ENCODE results near the gene CNPY4.

CNPY4 gene

DNA sequence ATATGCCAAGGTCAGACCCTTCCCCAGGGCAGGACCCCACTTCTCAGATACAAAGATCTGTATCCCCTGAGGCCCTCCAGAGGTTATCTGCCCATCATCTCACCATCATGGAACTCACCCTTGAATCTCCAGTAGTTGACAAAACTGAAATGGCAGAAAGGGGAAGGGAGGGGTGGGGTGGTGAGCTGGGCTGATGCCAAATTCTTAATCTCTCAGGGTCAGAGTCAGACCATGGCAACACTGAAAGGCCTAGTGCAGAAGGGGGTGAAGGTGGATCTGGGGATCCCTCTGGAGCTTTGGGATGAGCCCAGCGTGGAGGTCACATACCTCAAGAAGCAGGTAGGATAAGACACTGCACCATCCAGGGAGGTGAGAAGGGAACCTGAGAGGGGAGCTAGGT lies 3.1 kb downstream of the CNPY4 start:
- Histone ChIP-seq H3K36me3 (peaks cover 0 to 27% (median 4%) of the 10 kb centered on the region in 3 donors), H3K27ac (no peak overlapping the region), H3K9me3 (no peaks in the 10 kb centered on the region), H3K4me1 (peaks cover 0 to 40% (median 21%) of the 10 kb centered on the region in 4 donors), H3K27me3 (no peaks in the 10 kb centered on the region), H3K4me3 (no peak overlapping the region)
- no peak for DNase-seq
- intact Hi-C loops (cut with DNase I; ENCODE audit: low total_unique reads): no loop called here
- no peak for TF ChIP-seq CTCF (IDR thresholded peaks at IDR 0.05)

DNA sequence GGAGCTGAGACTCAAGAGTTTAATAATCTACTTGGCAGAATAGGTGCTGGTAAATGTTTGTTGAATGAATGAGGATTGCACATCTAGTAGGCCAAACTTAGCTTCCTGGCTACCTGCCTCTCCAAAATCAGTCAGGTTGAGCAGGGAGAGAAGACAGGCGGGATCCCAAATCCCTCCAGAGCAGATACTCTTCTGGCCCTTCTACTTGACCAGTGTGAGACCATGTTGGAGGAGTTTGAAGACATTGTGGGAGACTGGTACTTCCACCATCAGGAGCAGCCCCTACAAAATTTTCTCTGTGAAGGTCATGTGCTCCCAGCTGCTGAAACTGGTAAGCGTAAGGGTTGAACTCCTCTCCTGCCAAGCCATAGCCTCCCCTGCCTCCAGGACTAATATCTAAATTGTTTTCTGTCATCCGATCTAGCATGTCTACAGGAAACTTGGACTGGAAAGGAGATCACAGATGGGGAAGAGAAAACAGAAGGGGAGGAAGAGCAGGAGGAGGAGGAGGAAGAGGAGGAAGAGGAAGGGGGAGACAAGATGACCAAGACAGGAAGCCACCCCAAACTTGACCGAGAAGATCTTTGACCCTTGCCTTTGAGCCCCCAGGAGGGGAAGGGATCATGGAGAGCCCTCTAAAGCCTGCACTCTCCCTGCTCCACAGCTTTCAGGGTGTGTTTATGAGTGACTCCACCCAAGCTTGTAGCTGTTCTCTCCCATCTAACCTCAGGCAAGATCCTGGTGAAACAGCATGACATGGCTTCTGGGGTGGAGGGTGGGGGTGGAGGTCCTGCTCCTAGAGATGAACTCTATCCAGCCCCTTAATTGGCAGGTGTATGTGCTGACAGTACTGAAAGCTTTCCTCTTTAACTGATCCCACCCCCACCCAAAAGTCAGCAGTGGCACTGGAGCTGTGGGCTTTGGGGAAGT lies 5.1 kb downstream of the CNPY4 start:
- no peak for DNase-seq
- no peak overlapping the region for H3K4me3 ChIP-seq

DNA sequence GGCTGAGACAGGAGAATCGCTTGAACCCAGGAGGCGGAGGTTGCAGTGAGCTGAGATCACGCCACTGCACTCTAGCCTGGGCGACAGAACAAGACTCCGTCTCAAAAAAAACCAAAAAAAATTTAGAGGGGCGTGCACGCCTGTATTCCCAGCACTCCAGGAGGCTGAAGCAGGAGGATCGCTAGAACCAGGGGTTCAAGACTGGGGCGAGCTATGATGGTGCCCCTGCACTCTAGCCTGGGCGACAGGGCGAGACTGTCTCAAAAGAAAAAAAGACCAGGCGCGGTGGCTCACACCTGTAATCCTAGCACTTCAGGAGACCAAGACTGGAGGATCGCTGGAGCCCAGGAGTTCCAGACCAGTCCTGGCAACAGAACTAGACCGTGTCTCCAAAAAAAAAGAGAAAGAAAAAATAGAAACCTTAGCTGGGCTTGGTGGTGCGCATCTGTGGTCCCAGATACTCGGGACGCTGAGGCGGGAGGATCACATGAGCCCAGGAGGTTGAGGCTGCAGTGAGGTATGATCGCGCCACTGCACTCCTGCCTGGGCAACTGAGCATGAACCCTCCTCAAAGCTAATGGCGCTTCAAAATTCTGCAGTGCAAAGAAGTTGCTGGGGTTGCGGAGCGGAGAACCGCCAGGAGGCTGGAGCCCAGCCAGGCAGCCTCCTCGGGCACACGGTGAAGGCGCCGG lies 7.0 kb downstream of the CNPY4 start:
- Histone ChIP-seq H3K27ac (peak overlapping the region; percentile 82 to 87), H3K4me3 (peak overlapping the region; percentile 68 to 88), H3K36me3 (peaks cover 0 to 27% (median 4%) of the 10 kb centered on the region in 3 donors), H3K9me3 (no peaks in the 10 kb centered on the region), H3K27me3 (no peaks in the 10 kb centered on the region), H3K4me1 (peaks cover 0 to 35% (median 14%) of the 10 kb centered on the region in 4 donors)
- intact Hi-C loops (cut with DNase I; ENCODE audit: low total_unique reads): loop anchor here (2.0 kb wide), 1 partner anchor 26 kb away; the partner anchor contains the start of genes AP4M1 and MCM7
- no peak for DNase-seq
- TF ChIP-seq CTCF (IDR thresholded peaks at IDR 0.05): peak in 1 of 2 experiments; percentile 16

More for the DNA sequence above, 5.1 kb downstream of the CNPY4 start:
- no peak for TF ChIP-seq CTCF (IDR thresholded peaks at IDR 0.05)
- Histone ChIP-seq H3K27ac (no peak overlapping the region), H3K27me3 (no peaks in the 10 kb centered on the region), H3K9me3 (no peaks in the 10 kb centered on the region), H3K4me1 (peaks cover 0 to 37% (median 18%) of the 10 kb centered on the region in 4 donors), H3K36me3 (peaks cover 0 to 27% (median 4%) of the 10 kb centered on the region in 3 donors)
- intact Hi-C loops (cut with DNase I; ENCODE audit: low total_unique reads): no loop called here

GRCh38 chr7:100126931-100127865 lies 7.8 kb downstream of the CNPY4 start, which contains the start of gene MBLAC1:
TSS of gene MBLAC1 (plus strand) at chr7:100126967. CDS start at chr7:100127396, 429 bp downstream.
- Histone ChIP-seq H3K27ac (peak within 1 kb of the TSS; percentile 82 to 87), H3K9me3 (no peaks in the 10 kb centered on the region), H3K4me3 (peak within 1 kb of the TSS; percentile 68 to 88), H3K27me3 (no peaks in the 10 kb centered on the region), H3K36me3 (peaks cover 0 to 25% (median 4%) of the 10 kb centered on the region in 3 donors), H3K4me1 (peaks cover 0 to 34% (median 15%) of the 10 kb centered on the region in 4 donors)
- intact Hi-C loops (cut with DNase I; ENCODE audit: low total_unique reads): loop anchor here (2.0 kb wide), 1 partner anchor 26 kb away; the partner anchor contains the start of genes AP4M1 and MCM7
- DNase-seq: peak; percentile 86 to 93
- peak in 1 of 2 experiments; percentile 2 for TF ChIP-seq CTCF (IDR thresholded peaks at IDR 0.05)
